ENCODE data around the gene ZNF783.

- no peak for TF ChIP-seq ZNF274 (IDR thresholded peaks at IDR 0.05; ENCODE audit: low read depth, low read length)
- no peak for TF ChIP-seq YY1 (IDR thresholded peaks at IDR 0.05; ENCODE audit: insufficient read depth, insufficient read length)
- TF ChIP-seq SUZ12 (IDR thresholded peaks at IDR 0.05; ENCODE audit: extremely low read depth, insufficient read depth, insufficient read length): no peak
Observed at GRCh38 chr7:149325248-149325647, 63.3 kb downstream of the ZNF783 start.
